Ovary (tissue), 3 donors: Measurements from ENCODE around the gene TBC1D5.

Experiments
- CTCF ChIP-seq, 3 donors: fragments of 450-650 bp in 2 of 3; fragments of 200-600 bp in 1 of 3; IDR thresholded peaks; one replicate each; pipeline versions ENCODE4 v1.5.1 to v1.8.0; 2016 to 2022; ENCODE audit warnings: antibody characterized with exemption in 3 of 3, mild to moderate bottlenecking in 1 of 3
- POLR2A ChIP-seq: fragments of 450-650 bp; IDR thresholded peaks from one replicate; pipeline ENCODE4 v1.6.1; 2017; ENCODE audit warnings: antibody characterized with exemption, mild to moderate bottlenecking, moderate library complexity
- donor health status: DM: no; HTN: no; CAD: no.

- TF ChIP-seq CTCF (IDR thresholded peaks at IDR 0.05) (no peak), POLR2A (no peak)
Observed at GRCh38 chr3:17738219-17738618, 4.2 kb downstream of the TBC1D5 start.
